Measurements from ENCODE around the gene IL6R.

Gene IL6R

GRCh38 chr1:154456631-154457030, 51.5 kb downstream of the IL6R start:
- H3K4me1 Mint-ChIP-seq, result peaks cover 6% of the 10 kb centered on the region
- no peak overlapping the region for H3K27ac Mint-ChIP-seq
- H3K36me3 Mint-ChIP-seq (ENCODE audit: low read depth), result no peaks in the 10 kb centered on the region
- H3K27me3 Mint-ChIP-seq (ENCODE audit: low read depth), result peaks cover 22% of the 10 kb centered on the region
- H3K9me3 Mint-ChIP-seq, result no peaks in the 10 kb centered on the region
- no peak overlapping the region for H3K4me3 Mint-ChIP-seq
- TF ChIP-seq CTCF (IDR thresholded peaks at IDR 0.05; ENCODE audit: unreplicated experiment in 3 of 3), result no peak

- Mint-ChIP-seq H3K9me3 (no peaks in the 10 kb centered on the region), H3K36me3 (ENCODE audit: low read depth) (no peaks in the 10 kb centered on the region), H3K4me1 (no peaks in the 10 kb centered on the region), H3K27me3 (ENCODE audit: low read depth) (peaks cover 6% of the 10 kb centered on the region), H3K4me3 (no peak overlapping the region), H3K27ac (no peak overlapping the region)
- TF ChIP-seq CTCF (IDR thresholded peaks at IDR 0.05; ENCODE audit: unreplicated experiment in 3 of 3), result no peak
Measured at GRCh38 chr1:154459080-154459479, 53.9 kb downstream of the IL6R start.

- Mint-ChIP-seq H3K4me1 (peaks cover 2% of the 10 kb centered on the region), H3K27me3 (ENCODE audit: low read depth) (peaks cover 6% of the 10 kb centered on the region), H3K4me3 (no peak overlapping the region), H3K36me3 (ENCODE audit: low read depth) (no peaks in the 10 kb centered on the region), H3K9me3 (no peaks in the 10 kb centered on the region), H3K27ac (no peak overlapping the region)
- no peak for TF ChIP-seq CTCF (IDR thresholded peaks at IDR 0.05; ENCODE audit: unreplicated experiment in 3 of 3)
Measured at GRCh38 chr1:154460695-154461260, 55.6 kb downstream of the IL6R start.

- H3K36me3 Mint-ChIP-seq (ENCODE audit: low read depth), result no peaks in the 10 kb centered on the region
- H3K27ac Mint-ChIP-seq, result peak overlapping the region in 1 of 3 experiments; percentile 26
- no peak for TF ChIP-seq CTCF (IDR thresholded peaks at IDR 0.05; ENCODE audit: unreplicated experiment in 3 of 3)
- H3K27me3 Mint-ChIP-seq (ENCODE audit: low read depth), result no peaks in the 10 kb centered on the region
- no peaks in the 10 kb centered on the region for H3K9me3 Mint-ChIP-seq
- H3K4me3 Mint-ChIP-seq, result peak overlapping the region in 1 of 3 experiments; percentile 63
- H3K4me1 Mint-ChIP-seq, result peaks cover 9% of the 10 kb centered on the region
Measured at GRCh38 chr1:154463512-154463990, 58.4 kb downstream of the IL6R start.

- Mint-ChIP-seq H3K9me3 (no peaks in the 10 kb centered on the region), H3K27ac (peak overlapping the region; percentile 43 to 74 (median 48)), H3K4me1 (peaks cover 9% of the 10 kb centered on the region), H3K36me3 (ENCODE audit: low read depth) (no peaks in the 10 kb centered on the region), H3K27me3 (ENCODE audit: low read depth) (no peaks in the 10 kb centered on the region), H3K4me3 (no peak overlapping the region)
- TF ChIP-seq CTCF (IDR thresholded peaks at IDR 0.05; ENCODE audit: unreplicated experiment in 3 of 3), result no peak
Measured at GRCh38 chr1:154465621-154466195, 60.6 kb downstream of the IL6R start.

GRCh38 chr1:154466206-154466605, 61.1 kb downstream of the IL6R start:
- Mint-ChIP-seq H3K27ac (peak overlapping the region; percentile 43 to 74 (median 48)), H3K9me3 (no peaks in the 10 kb centered on the region), H3K36me3 (ENCODE audit: low read depth) (no peaks in the 10 kb centered on the region), H3K27me3 (ENCODE audit: low read depth) (no peaks in the 10 kb centered on the region), H3K4me3 (no peak overlapping the region), H3K4me1 (peaks cover 9% of the 10 kb centered on the region)
- no peak for TF ChIP-seq CTCF (IDR thresholded peaks at IDR 0.05; ENCODE audit: unreplicated experiment in 3 of 3)

Measured in nephron (organoid).